Epithelial cell of proximal tubule (primary cell): Measurements from ENCODE around the gene SYNCRIP. TPM values are rescaled to one million over a fixed set of nuclear protein-coding genes. Genes with fewer than 3 reads are reported as not detected.
"Not testable (repeated sequence)": the region's sequence is repeated elsewhere in the genome, so short reads cannot be mapped to it uniquely, and the experiment has no call there.

Source experiments
- DNase-seq: peaks from one replicate; pipeline ENCODE4 v3.0.0-alpha.2; 2011; ENCODE audit warnings: low read depth
- H3K4me3 ChIP-seq: 2 replicates; pipeline ENCODE4 v1.5.1; 2011; ENCODE audit warnings: low read depth, mild to moderate bottlenecking, low read length
- total RNA-seq: library from RNA; depleted of rRNA; stranded (reverse); fragments of >200 nt; gene quantifications from 2 replicates; pipeline ENCODE4 v1.2.3, GENCODE V29; 2015
- TF ChIP-seq, protein P1 (sequence below): conservative IDR thresholded peaks from 2 replicates; pipeline ENCODE4 v1.5.1; 2012; ENCODE audit warnings: low read depth, mild to moderate bottlenecking, low read length

SYNCRIP gene
- total RNA-seq, 1 donor from 2014 or later = 59.3 TPM

GRCh38 chr6:85641897-85642773, 551 bp downstream of the SYNCRIP start:
- H3K4me3 ChIP-seq = peak overlapping the region; percentile 100
- DNase-seq = no peak
- TF ChIP-seq, protein P1, sequence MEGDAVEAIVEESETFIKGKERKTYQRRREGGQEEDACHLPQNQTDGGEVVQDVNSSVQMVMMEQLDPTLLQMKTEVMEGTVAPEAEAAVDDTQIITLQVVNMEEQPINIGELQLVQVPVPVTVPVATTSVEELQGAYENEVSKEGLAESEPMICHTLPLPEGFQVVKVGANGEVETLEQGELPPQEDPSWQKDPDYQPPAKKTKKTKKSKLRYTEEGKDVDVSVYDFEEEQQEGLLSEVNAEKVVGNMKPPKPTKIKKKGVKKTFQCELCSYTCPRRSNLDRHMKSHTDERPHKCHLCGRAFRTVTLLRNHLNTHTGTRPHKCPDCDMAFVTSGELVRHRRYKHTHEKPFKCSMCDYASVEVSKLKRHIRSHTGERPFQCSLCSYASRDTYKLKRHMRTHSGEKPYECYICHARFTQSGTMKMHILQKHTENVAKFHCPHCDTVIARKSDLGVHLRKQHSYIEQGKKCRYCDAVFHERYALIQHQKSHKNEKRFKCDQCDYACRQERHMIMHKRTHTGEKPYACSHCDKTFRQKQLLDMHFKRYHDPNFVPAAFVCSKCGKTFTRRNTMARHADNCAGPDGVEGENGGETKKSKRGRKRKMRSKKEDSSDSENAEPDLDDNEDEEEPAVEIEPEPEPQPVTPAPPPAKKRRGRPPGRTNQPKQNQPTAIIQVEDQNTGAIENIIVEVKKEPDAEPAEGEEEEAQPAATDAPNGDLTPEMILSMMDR = no peak

DNA sequence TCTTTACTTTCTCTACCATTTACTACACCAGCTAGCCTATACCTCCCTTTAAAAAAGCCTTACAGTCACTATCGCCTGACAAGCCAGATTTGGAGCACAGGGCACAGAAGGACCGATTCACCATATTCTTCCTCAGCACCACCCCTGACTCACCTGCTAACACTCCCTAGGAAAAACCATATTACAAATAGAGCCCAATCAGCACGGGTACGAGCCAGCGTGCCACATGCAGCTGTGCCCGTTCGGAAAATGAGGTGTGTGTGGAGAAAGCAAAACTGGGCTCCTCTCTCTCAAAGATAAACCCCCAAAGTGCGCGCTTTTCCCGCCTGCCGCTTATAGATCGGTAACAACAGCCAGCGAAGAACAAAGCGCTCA, 1.2 kb downstream of the SYNCRIP start:
- H3K4me3 ChIP-seq = peak overlapping the region; percentile 100
- TF ChIP-seq, protein P1 = no peak
- no peak for DNase-seq

GRCh38 chr6:85640821-85641220, 1.9 kb downstream of the SYNCRIP start:
- TF ChIP-seq, protein P1 = no peak
- H3K4me3 ChIP-seq = peak overlapping the region; percentile 100
- DNase-seq = no peak

DNA sequence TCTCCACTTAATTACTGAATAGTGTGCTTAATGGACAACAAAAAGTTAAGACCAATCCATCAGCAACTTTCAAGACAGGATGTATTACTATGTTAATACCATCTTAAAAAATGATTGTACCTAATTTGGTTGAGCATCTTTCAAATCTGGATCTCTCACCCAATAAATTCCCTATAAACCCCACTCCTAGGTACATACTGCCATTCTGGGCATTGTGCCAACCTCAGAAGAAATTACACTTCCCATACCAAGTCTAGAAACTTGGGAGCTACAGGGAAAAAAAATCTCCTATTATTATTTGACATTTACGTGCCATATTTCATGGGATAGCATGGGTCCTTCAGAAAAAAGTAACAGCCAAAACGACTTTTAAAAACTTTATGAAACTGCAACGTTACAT, 5.1 kb downstream of the SYNCRIP start:
- no peak overlapping the region for H3K4me3 ChIP-seq
- TF ChIP-seq, protein P1 = no peak
- no peak for DNase-seq

DNA sequence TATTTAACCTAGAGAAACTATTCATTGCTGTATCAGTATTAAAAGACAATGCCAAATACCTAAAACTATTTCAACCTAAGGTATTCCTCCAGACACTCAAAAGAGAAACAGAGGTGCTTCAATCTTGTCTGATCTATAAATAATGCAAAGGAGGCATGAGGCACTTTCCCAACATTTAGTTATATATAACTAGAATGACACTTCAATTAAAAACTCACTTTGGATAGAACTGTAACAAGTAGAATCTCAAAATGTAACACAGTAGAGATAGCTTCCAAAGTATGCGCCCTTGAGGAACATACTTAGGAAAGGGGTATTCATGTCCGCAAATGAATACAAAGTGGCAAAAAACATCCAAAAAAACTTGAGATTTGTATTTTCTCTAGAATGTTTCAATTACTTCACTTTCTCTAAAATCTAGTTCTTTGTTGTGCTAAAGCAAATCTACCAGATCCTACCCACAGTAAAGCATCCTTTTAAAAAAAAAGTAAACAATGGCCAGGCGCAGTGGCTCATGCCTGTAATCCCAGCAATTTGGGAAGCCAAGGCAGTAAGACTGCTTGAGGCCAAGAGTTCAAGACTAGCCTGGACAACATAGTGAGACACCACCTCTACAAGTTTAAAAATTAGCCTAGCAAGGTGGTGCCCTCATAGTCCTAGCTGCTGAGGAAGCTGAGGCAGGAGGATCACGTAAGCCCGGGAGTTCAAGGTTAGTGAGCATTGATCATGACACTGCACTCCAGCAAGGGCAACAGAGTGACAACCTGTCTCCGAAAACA, 10.3 kb downstream of the SYNCRIP start:
- TF ChIP-seq, protein P1 = no peak

DNA sequence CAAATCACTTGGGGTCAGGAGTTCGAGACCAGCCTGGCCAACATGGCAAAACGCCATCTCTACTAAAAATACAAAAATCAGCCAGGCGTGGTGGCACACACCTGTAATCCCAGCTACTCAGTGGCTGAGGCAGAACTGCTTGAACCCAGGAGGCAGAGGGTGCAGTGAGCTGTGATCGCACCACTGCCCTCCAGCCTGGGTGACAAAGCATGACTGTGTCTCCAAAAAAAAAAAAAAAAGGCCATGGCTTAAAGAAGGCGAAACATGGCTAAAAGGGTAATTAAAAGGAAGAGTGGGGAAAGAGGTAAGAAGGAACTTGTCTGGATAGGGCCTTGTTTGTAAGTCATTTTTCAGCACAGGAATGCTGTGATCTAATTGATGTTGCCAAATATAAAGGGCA, 11.6 kb downstream of the SYNCRIP start:
- not testable (repeated sequence) for DNase-seq, H3K4me3 ChIP-seq

More for the DNA sequence above, 10.3 kb downstream of the SYNCRIP start:
- H3K4me3 ChIP-seq = no peak overlapping the region
- DNase-seq = no peak

DNA sequence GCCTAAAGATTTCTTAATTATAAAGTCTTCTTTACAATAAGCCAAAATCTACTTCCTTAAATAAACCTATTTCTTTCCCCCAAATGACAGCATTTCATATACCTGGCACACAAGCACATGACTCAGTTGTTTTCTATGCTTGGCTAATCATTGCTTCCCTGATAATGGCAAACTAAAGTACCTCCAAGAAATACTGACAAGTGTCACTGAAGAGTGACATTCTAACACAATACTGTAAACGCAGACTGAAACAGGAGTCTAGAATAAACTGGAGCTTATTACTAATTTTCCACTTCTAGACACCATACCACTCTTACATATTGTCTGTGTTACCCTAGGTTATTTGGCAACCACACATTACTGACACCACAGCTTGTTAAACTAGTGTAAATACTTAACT, 14.3 kb downstream of the SYNCRIP start:
- no peak for DNase-seq
- H3K4me3 ChIP-seq = no peak overlapping the region
- TF ChIP-seq, protein P1 = no peak
